GM12878 (cell line): ENCODE results near the gene GMIP. TPM values are rescaled to one million over a fixed set of nuclear protein-coding genes. Genes with fewer than 3 reads are reported as not detected.

Experiments used
- ATAC-seq: fragments of 200-7000 bp; cut with Tn5 transposase; 3 replicates; pipeline ENCODE4 v1.9.1; 2020; ENCODE audit warnings: mild to moderate bottlenecking, moderate library complexity
- BruUV-seq: library from RNA; stranded (reverse); fragments of 400-500 nt; replicated peaks from 2 replicates; lab custom pipeline; 2021; lab: Mats Ljungman, UMichigan
- CTCF ChIA-PET: fragments of 300-600 bp; sonication (Branson Sonifier 250); formaldehyde crosslinking; extraction: SDS; loops from one replicate; lab custom pipeline; 2021; ENCODE audit warnings: inconsistent platforms; lab: Yijun Ruan, JAX
- POLR2A ChIA-PET: fragments of 350-600 bp; formaldehyde crosslinking; extraction: SDS; loops from one replicate; lab custom pipeline; 2021; ENCODE audit warnings: inconsistent platforms; lab: Charles Lee
- RAD21 ChIA-PET: fragments of 300-600 bp; sonication (Branson Sonifier 250); formaldehyde crosslinking; loops from one replicate; lab custom pipeline; 2023; ENCODE audit warnings: antibody characterized with exemption; ENCODE audit not compliant: unreplicated experiment; lab: Charles Lee
- SMC1A ChIA-PET: fragments of 300-600 bp; sonication (Branson Sonifier 250); formaldehyde crosslinking; loops from one replicate; lab custom pipeline; 2023; ENCODE audit not compliant: unreplicated experiment, uncharacterized antibody; lab: Charles Lee
- DNase-seq: peaks from one replicate; pipeline ENCODE4 v3.0.0-alpha.2; 2011; ENCODE audit warnings: low read depth, low spot score
- FAIRE-seq: peaks from 3 replicates; lab custom pipeline; 2011; peaks lifted over from hg19 to GRCh38; lab: Jason Lieb, UNC
- H2AFZ ChIP-seq: 2 replicates; pipeline ENCODE4 v1.6.0; 2011; ENCODE audit warnings: low read depth, low read length, control low read depth; ENCODE audit not compliant: control insufficient read depth
- H3K27ac ChIP-seq: 2 replicates; pipeline ENCODE4 v1.5.1; 2011; ENCODE audit warnings: control low read depth; ENCODE audit not compliant: control insufficient read depth, insufficient read depth
- H3K27me3 ChIP-seq, 2 experiments: replicated peaks in 1 of 2; 2 replicates each; pipeline versions ENCODE4 v1.6.0 to v1.6.1; 2011; ENCODE audit warnings: low read length in 1 of 2; ENCODE audit not compliant: control insufficient read depth in 2 of 2, insufficient read depth in 2 of 2
- H3K36me3 ChIP-seq, 2 experiments: 2 replicates each; pipeline ENCODE4 v1.5.1; 2011; ENCODE audit warnings: low read length in 1 of 2; ENCODE audit not compliant: control insufficient read depth in 2 of 2, insufficient read depth in 2 of 2
- H3K4me1 ChIP-seq: 2 replicates; pipeline ENCODE4 v1.6.1; 2011; ENCODE audit warnings: mild to moderate bottlenecking, low read length, moderate library complexity, mixed read lengths; ENCODE audit not compliant: control insufficient read depth, insufficient read depth
- H3K4me2 ChIP-seq: 2 replicates; pipeline ENCODE4 v1.6.0; 2011; ENCODE audit warnings: control low read depth; ENCODE audit not compliant: control insufficient read depth, insufficient read depth
- H3K4me3 ChIP-seq: fragments of 200-600 bp; sonication (generic); 2 replicates; pipeline ENCODE4 v1.5.1; 2016
- H3K79me2 ChIP-seq: 2 replicates; pipeline ENCODE4 v1.6.0; 2011; ENCODE audit warnings: low read length; ENCODE audit not compliant: control insufficient read depth, insufficient read depth
- H3K9ac ChIP-seq: 2 replicates; pipeline ENCODE4 v1.8.0; 2011; ENCODE audit warnings: low read length, control low read depth, mixed read lengths; ENCODE audit not compliant: control insufficient read depth, insufficient read depth
- H3K9me3 ChIP-seq: replicated peaks from 3 replicates; pipeline ENCODE4 v1.5.1; 2011; ENCODE audit warnings: mild to moderate bottlenecking, low read length; ENCODE audit not compliant: control insufficient read depth, insufficient read depth
- H4K20me1 ChIP-seq: 2 replicates; pipeline ENCODE4 v1.6.0; 2011; ENCODE audit not compliant: control insufficient read depth, insufficient read depth
- ASH2L ChIP-seq: fragments of 300-600, 200-600 bp; sonication (generic); IDR thresholded peaks from 2 replicates; pipeline ENCODE4 v1.6.1; 2017; ENCODE audit warnings: low read depth, mild to moderate bottlenecking, borderline replicate concordance
- CBX3 ChIP-seq: fragments of 200-600 bp; sonication (generic); IDR thresholded peaks from 2 replicates; pipeline ENCODE4 v1.6.1; 2016; ENCODE audit warnings: low read depth, borderline replicate concordance
- FOXM1 ChIP-seq: IDR thresholded peaks from 2 replicates; pipeline ENCODE4 v1.6.1; 2012; ENCODE audit warnings: low read depth, mild to moderate bottlenecking, inconsistent platforms, low read length, moderate library complexity
- HDAC2 ChIP-seq: fragments of 200-600 bp; sonication (generic); IDR thresholded peaks from 2 replicates; pipeline ENCODE4 v1.6.1; 2017
- MEF2B ChIP-seq: fragments of 450-650 bp; IDR thresholded peaks from 2 replicates; pipeline ENCODE4 v1.6.1; 2018; ENCODE audit warnings: mild to moderate bottlenecking, moderate library complexity; ENCODE audit not compliant: partially characterized antibody, poor library complexity, severe bottlenecking
- NBN ChIP-seq: fragments of 450-650 bp; IDR thresholded peaks from 2 replicates; pipeline ENCODE4 v1.6.1; 2016
- NR2F1 ChIP-seq: fragments of 450-650 bp; conservative IDR thresholded peaks from 2 replicates; pipeline ENCODE4 v1.6.1; 2017; ENCODE audit warnings: mild to moderate bottlenecking
- SMC3 ChIP-seq: IDR thresholded peaks from 2 replicates; pipeline ENCODE4 v1.6.1; 2011; ENCODE audit warnings: low read length, improper control_type of control experiment, borderline replicate concordance
- SREBF1 ChIP-seq: IDR thresholded peaks from 2 replicates; pipeline ENCODE4 v1.6.1; 2012; ENCODE audit warnings: mild to moderate bottlenecking, low read length
- WGBS: methylation state at CpG from one replicate; pipeline ENCODE4 v1.1.6; 2016; ENCODE audit warnings: low lambda C conversion rate; ENCODE audit not compliant: insufficient replicate concordance, insufficient coverage; ENCODE audit errors: missing lambda C conversion rate; 5-methylcytosine and 5-hydroxymethylcytosine counted together
- in situ Hi-C: fragments of 300-500 bp; cut with MboI; formaldehyde crosslinking; loops from 9 replicates; pipeline ENCODE4 v1.14.3; 2018; ENCODE audit warnings: mixed read lengths
- intact Hi-C: fragments of 100-400 bp; cut with micrococcal nuclease; formaldehyde crosslinking; loops from one replicate; pipeline ENCODE4 v1.14.2; 2022; ENCODE audit not compliant: unreplicated experiment
- polyA plus RNA-seq, 11 experiments: library from polyadenylated mRNA; depleted of rRNA in 4 of 11; unstranded in 6 of 11; stranded (reverse) in 5 of 11; fragments of >200 nt; fragmentation: Nextera tagmentation in 4 of 11; fragmentation: Illumina TruSeq in 1 of 11; extraction: Ambion mirVana in 4 of 11; extraction: Trizol in 1 of 11; gene quantifications; 1 replicate in 1 of 11; 2 replicates in 10 of 11; pipeline versions ENCODE4 v1.2.1 to v1.2.3, GENCODE V29; 2011 to 2016; ENCODE audit warnings: inconsistent platforms in 2 of 11, missing spikeins in 2 of 11, low read depth in 1 of 11
- total RNA-seq, 4 experiments: library from RNA; depleted of rRNA in 3 of 4; stranded (reverse); fragments of >200 nt in 3 of 4; fragmentation: Illumina TruSeq in 1 of 4; extraction: Trizol in 1 of 4; gene quantifications; 2 replicates each; pipeline versions ENCODE4 v1.2.1 to v1.2.3, GENCODE V29; 2013 to 2021
- TF ChIP-seq, protein P1 (sequence below): IDR thresholded peaks from 2 replicates; pipeline ENCODE4 v1.6.1; 2011; ENCODE audit warnings: mild to moderate bottlenecking, low read depth, low read length, moderate library complexity; ENCODE audit not compliant: insufficient replicate concordance
- TF ChIP-seq, protein P2 (sequence below): fragments of 450-650 bp; IDR thresholded peaks from 2 replicates; pipeline ENCODE4 v1.6.1; 2017; ENCODE audit warnings: borderline replicate concordance
- TF ChIP-seq, protein P3 (sequence below): fragments of 450-650 bp; IDR thresholded peaks from 2 replicates; pipeline ENCODE4 v1.6.1; 2014; ENCODE audit warnings: mild to moderate bottlenecking
- TF ChIP-seq, protein P4 (sequence below): IDR thresholded peaks from 2 replicates; pipeline ENCODE4 v1.6.1; 2012; ENCODE audit warnings: low read depth, low read length, improper control_type of control experiment

The GMIP gene
- total and polyA plus RNA-seq, 10 of the 15 experiments (the other 5 are each of a cell fraction or from before 2014, with no cell fraction given): 1.5 to 63.5 (median 22.3) TPM

DNA sequence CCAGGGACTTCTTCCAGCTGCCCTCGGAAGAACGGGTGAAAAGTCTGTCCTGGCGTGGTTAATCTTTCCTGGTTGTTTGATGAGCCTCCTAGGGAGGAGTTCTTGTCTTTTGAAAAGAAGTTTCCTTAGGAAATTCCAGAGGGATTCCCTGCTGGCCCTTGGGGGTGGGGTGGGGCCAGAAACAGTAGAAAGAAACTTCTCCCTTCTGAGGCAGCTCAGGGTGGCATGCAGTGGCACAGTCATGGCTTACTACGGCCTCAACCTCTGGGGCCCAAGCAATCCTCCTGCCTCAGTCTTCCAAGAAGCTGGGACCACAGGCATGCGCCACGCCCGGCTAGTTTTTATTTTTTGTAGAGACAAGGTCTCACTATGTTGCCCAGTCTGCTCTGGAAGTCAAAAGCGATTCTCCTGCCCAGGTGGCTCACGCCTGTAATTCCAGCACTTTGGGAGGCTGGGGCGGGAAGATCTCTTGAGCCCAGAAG is 26.7 kb upstream of the GMIP start (continued):
- TF ChIP-seq ASH2L (no peak), NR2F1 (no peak), NBN (no peak)

DNA sequence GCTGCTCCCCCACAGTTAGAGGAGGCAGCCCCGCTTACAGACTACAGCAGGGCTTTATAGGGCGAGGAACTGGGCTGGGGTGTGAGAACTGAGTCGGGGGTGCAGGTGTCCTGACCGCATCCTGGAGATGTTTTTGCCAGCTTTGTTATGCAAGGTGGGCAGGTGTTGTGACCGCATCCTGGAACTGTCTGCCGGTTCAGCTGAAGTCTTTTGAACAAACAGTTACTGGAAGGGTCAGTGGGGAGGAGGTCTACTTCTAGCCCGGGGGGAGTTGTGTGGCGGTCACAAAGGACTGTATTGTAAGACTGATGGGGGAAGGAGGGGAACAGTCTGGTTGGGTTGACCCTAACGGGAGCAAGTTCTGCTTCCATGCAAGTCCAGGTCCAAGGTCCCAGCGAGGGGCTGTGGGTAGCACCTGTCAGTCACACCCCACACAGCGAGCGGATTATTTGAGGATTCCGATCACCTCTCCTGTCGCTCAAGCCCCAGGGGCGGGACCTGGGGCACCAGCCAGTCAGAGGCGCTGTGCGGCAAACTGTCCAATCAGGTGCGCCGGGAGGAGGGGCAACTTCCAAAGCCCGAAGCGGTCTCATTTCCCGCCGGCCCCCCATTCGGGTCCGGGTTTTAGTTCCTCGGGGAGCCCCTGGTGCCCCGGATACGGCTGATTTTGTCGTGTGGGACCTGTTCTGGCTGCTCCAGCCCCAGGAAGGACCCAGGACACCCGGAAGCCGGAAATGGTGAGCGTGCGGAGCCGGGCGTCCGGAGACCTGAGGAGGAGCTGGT is 25.0 kb upstream of the GMIP start, which contains the start of gene ZNF101:
TSS of gene ZNF101 (plus strand) at position 610 of the 783 bp plus-strand sequence. CDS start at position 735, 125 bp downstream.
- peak; percentile 94 for FAIRE-seq
- RAD21 ChIA-PET: interaction anchor here (0.7 to 1.3 kb wide), 8 partner anchors 45 to 599 kb away, joined by 3 to 6 read pairs (median 4); partner anchors contain the start of genes ZNF14 and ZNF506
- peak; percentile 60 for TF ChIP-seq SREBF1
- TF ChIP-seq SMC3: no peak
- TF ChIP-seq, protein P1, sequence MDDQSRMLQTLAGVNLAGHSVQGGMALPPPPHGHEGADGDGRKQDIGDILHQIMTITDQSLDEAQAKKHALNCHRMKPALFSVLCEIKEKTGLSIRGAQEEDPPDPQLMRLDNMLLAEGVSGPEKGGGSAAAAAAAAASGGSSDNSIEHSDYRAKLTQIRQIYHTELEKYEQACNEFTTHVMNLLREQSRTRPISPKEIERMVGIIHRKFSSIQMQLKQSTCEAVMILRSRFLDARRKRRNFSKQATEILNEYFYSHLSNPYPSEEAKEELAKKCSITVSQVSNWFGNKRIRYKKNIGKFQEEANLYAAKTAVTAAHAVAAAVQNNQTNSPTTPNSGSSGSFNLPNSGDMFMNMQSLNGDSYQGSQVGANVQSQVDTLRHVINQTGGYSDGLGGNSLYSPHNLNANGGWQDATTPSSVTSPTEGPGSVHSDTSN: peak; percentile 97
- TF ChIP-seq, protein P2, sequence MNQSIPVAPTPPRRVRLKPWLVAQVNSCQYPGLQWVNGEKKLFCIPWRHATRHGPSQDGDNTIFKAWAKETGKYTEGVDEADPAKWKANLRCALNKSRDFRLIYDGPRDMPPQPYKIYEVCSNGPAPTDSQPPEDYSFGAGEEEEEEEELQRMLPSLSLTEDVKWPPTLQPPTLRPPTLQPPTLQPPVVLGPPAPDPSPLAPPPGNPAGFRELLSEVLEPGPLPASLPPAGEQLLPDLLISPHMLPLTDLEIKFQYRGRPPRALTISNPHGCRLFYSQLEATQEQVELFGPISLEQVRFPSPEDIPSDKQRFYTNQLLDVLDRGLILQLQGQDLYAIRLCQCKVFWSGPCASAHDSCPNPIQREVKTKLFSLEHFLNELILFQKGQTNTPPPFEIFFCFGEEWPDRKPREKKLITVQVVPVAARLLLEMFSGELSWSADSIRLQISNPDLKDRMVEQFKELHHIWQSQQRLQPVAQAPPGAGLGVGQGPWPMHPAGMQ: no peak
- no peak for TF ChIP-seq CBX3
- TF ChIP-seq MEF2B: peak; percentile 67
- TF ChIP-seq, protein P3, sequence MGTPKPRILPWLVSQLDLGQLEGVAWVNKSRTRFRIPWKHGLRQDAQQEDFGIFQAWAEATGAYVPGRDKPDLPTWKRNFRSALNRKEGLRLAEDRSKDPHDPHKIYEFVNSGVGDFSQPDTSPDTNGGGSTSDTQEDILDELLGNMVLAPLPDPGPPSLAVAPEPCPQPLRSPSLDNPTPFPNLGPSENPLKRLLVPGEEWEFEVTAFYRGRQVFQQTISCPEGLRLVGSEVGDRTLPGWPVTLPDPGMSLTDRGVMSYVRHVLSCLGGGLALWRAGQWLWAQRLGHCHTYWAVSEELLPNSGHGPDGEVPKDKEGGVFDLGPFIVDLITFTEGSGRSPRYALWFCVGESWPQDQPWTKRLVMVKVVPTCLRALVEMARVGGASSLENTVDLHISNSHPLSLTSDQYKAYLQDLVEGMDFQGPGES: peak; percentile 84
- no peak for TF ChIP-seq HDAC2
- TF ChIP-seq, protein P4, sequence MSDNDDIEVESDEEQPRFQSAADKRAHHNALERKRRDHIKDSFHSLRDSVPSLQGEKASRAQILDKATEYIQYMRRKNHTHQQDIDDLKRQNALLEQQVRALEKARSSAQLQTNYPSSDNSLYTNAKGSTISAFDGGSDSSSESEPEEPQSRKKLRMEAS: no peak
- TF ChIP-seq FOXM1: peak; percentile 34; the same call in 1 of the 2 replicates

More for the DNA sequence above, 25.0 kb upstream of the GMIP start, which contains the start of gene ZNF101:
- Histone ChIP-seq H3K4me2 (peak within 1 kb of the TSS; percentile 53), H2AFZ (peak within 1 kb of the TSS; percentile 91), H3K36me3 (peaks cover 0 to 14% of the 10 kb centered on the region in 2 experiments; a peak in 2 of 4 replicates), H3K9me3 (peaks cover 12% of the 10 kb centered on the region; the same call in 2 of the 3 replicates), H3K27me3 (no peaks in the 10 kb centered on the region), H3K4me3 (peak within 1 kb of the TSS; percentile 91), H3K9ac (peak within 1 kb of the TSS; percentile 99), H3K4me1 (peaks cover 8% of the 10 kb centered on the region), H3K27ac (peak within 1 kb of the TSS; percentile 98), H4K20me1 (no peaks in the 10 kb centered on the region), H3K79me2 (peaks cover 34% of the 10 kb centered on the region)
- intact Hi-C loops (loop anchor here (2.0 to 10.0 kb wide), 3 partner anchors 64 to 236 kb away; partner anchors contain the start of genes ZNF14 and ZNF93), in situ Hi-C loops (loop anchor here (5.0 to 10.0 kb wide), 2 partner anchors 109 to 1356 kb away; partner anchors contain the start of gene ZNF430)
- DNase-seq: peak; percentile 89
- peak; percentile 87 for ATAC-seq
- no TSS peak for BruUV-seq
- SMC1A ChIA-PET: interaction anchor here (0.7 to 1.8 kb wide), 3 partner anchors 61 to 232 kb away, joined by 3 to 9 read pairs (median 3); partner anchors contain the start of gene ZNF93
- under 1% methylated on average over 36 of the region's 36 CpGs for WGBS
- CTCF ChIA-PET: no interaction called here
- POLR2A ChIA-PET: interaction anchor here (0.5 to 2.3 kb wide), 8 partner anchors 64 to 485 kb away, joined by 3 to 9 read pairs (median 4); partner anchors contain the start of genes ZNF14, ZNF506 and ZNF93
